ENCODE results near the gene OSBPL6. TPM values are rescaled to one million over a fixed set of nuclear protein-coding genes. Genes with fewer than 3 reads are reported as not detected.
A peak's percentile ranks its signal among the peaks of the same experiment; 100 is the strongest.

The OSBPL6 gene
- total RNA-seq, 1 donor from 2014 or later: 5.3 TPM

- TF ChIP-seq CTCF (IDR thresholded peaks at IDR 0.05; ENCODE audit: insufficient read depth, low read length, severe bottlenecking): no peak
- FAIRE-seq: no peak
- DNase-seq (ENCODE audit: low read depth): no peak
- no peaks in the 10 kb centered on the region for H3K27me3 ChIP-seq (ENCODE audit: control insufficient read depth, insufficient read depth, low read length)
- no peaks in the 10 kb centered on the region for H3K36me3 ChIP-seq (ENCODE audit: control insufficient read depth, insufficient read depth, low read length)
- no peak overlapping the region for H3K4me3 ChIP-seq (ENCODE audit: low read depth, low read length)
Observed at GRCh38 chr2:178200331-178200730, 6.0 kb downstream of the OSBPL6 start.

GRCh38 chr2:178202927-178203326, 8.6 kb downstream of the OSBPL6 start:
- no peaks in the 10 kb centered on the region for H3K36me3 ChIP-seq (ENCODE audit: control insufficient read depth, insufficient read depth, low read length)
- DNase-seq (ENCODE audit: low read depth): no peak
- TF ChIP-seq CTCF (IDR thresholded peaks at IDR 0.05; ENCODE audit: insufficient read depth, low read length, severe bottlenecking): no peak
- FAIRE-seq: no peak
- no peak overlapping the region for H3K4me3 ChIP-seq (ENCODE audit: low read depth, low read length)
- no peaks in the 10 kb centered on the region for H3K27me3 ChIP-seq (ENCODE audit: control insufficient read depth, insufficient read depth, low read length)

GRCh38 chr2:178204977-178205376, 10.7 kb downstream of the OSBPL6 start:
- Histone ChIP-seq H3K4me3 (ENCODE audit: low read depth, low read length) (no peak overlapping the region), H3K27me3 (ENCODE audit: control insufficient read depth, insufficient read depth, low read length) (no peaks in the 10 kb centered on the region), H3K36me3 (ENCODE audit: control insufficient read depth, insufficient read depth, low read length) (no peaks in the 10 kb centered on the region)
- DNase-seq (ENCODE audit: low read depth) (no peak), FAIRE-seq (no peak)
- no peak for TF ChIP-seq CTCF (IDR thresholded peaks at IDR 0.05; ENCODE audit: insufficient read depth, low read length, severe bottlenecking)

- FAIRE-seq (no peak), DNase-seq (ENCODE audit: low read depth) (peak; percentile 75)
- Histone ChIP-seq H3K27me3 (ENCODE audit: control insufficient read depth, insufficient read depth, low read length) (no peaks in the 10 kb centered on the region), H3K4me3 (ENCODE audit: low read depth, low read length) (no peak overlapping the region), H3K36me3 (ENCODE audit: control insufficient read depth, insufficient read depth, low read length) (no peaks in the 10 kb centered on the region)
- no peak for TF ChIP-seq CTCF (IDR thresholded peaks at IDR 0.05; ENCODE audit: insufficient read depth, low read length, severe bottlenecking)
Observed at GRCh38 chr2:178205853-178206521, 11.7 kb downstream of the OSBPL6 start.

- Histone ChIP-seq H3K4me3 (ENCODE audit: low read depth, low read length) (no peak overlapping the region), H3K36me3 (ENCODE audit: control insufficient read depth, insufficient read depth, low read length) (peaks cover under 1% of the 10 kb centered on the region), H3K27me3 (ENCODE audit: control insufficient read depth, insufficient read depth, low read length) (no peaks in the 10 kb centered on the region)
- DNase-seq (ENCODE audit: low read depth) (no peak), FAIRE-seq (no peak)
- no peak for TF ChIP-seq CTCF (IDR thresholded peaks at IDR 0.05; ENCODE audit: insufficient read depth, low read length, severe bottlenecking)
Observed at GRCh38 chr2:178208336-178208735, 14.0 kb downstream of the OSBPL6 start.

GRCh38 chr2:178208817-178209216, 14.5 kb downstream of the OSBPL6 start:
- Histone ChIP-seq H3K4me3 (ENCODE audit: low read depth, low read length) (no peak overlapping the region), H3K27me3 (ENCODE audit: control insufficient read depth, insufficient read depth, low read length) (no peaks in the 10 kb centered on the region), H3K36me3 (ENCODE audit: control insufficient read depth, insufficient read depth, low read length) (peaks cover 1% of the 10 kb centered on the region)
- peak; percentile 22 for TF ChIP-seq CTCF (IDR thresholded peaks at IDR 0.05; ENCODE audit: insufficient read depth, low read length, severe bottlenecking)
- FAIRE-seq (no peak), DNase-seq (ENCODE audit: low read depth) (no peak)
